ENCODE data around the gene CSTB. TPM values are rescaled to one million over a fixed set of nuclear protein-coding genes. Genes with fewer than 3 reads are reported as not detected.

Gene CSTB
- total RNA-seq, 1 donor from 2014 or later, result 27.9 TPM

DNA sequence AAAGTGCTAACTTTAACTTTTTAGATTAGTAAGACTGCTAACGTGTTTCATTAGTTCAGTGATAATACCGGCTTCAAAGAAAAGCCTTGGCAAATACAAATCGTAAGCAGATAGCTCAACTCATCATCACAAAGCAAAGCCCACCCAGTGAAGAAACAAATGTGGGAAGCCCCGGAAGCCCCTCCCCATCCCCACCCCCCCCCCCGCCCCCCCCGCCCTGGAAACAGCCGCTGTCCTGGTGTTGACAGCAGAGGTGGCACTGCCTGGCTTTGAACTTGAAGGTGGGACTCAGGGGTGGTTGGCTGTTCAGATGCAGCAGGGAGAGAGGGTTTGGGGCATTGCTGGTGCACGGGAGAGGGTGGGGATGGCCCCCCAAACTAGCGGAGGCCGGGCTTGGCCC is 43.0 kb downstream of the CSTB start:
- Histone ChIP-seq H3K27me3 (ENCODE audit: control insufficient read depth, insufficient read depth, low read length) (no peaks in the 10 kb centered on the region), H3K4me3 (ENCODE audit: low read depth, low read length) (no peak overlapping the region), H3K36me3 (ENCODE audit: control insufficient read depth, insufficient read depth, low read length) (peaks cover 1% of the 10 kb centered on the region)
- TF ChIP-seq, protein P1, sequence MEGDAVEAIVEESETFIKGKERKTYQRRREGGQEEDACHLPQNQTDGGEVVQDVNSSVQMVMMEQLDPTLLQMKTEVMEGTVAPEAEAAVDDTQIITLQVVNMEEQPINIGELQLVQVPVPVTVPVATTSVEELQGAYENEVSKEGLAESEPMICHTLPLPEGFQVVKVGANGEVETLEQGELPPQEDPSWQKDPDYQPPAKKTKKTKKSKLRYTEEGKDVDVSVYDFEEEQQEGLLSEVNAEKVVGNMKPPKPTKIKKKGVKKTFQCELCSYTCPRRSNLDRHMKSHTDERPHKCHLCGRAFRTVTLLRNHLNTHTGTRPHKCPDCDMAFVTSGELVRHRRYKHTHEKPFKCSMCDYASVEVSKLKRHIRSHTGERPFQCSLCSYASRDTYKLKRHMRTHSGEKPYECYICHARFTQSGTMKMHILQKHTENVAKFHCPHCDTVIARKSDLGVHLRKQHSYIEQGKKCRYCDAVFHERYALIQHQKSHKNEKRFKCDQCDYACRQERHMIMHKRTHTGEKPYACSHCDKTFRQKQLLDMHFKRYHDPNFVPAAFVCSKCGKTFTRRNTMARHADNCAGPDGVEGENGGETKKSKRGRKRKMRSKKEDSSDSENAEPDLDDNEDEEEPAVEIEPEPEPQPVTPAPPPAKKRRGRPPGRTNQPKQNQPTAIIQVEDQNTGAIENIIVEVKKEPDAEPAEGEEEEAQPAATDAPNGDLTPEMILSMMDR (IDR thresholded peaks at IDR 0.05; ENCODE audit: insufficient read depth, low read length, poor library complexity, severe bottlenecking), result no peak
- DNase-seq (ENCODE audit: low read depth), result no peak

- DNase-seq (ENCODE audit: low read depth), result no peak
- TF ChIP-seq, protein P1 (IDR thresholded peaks at IDR 0.05; ENCODE audit: insufficient read depth, low read length, poor library complexity, severe bottlenecking), result no peak
- H3K27me3 ChIP-seq (ENCODE audit: control insufficient read depth, insufficient read depth, low read length), result no peaks in the 10 kb centered on the region
- H3K36me3 ChIP-seq (ENCODE audit: control insufficient read depth, insufficient read depth, low read length), result peaks cover 1% of the 10 kb centered on the region
- no peak overlapping the region for H3K4me3 ChIP-seq (ENCODE audit: low read depth, low read length)
These were observed 44.0 kb downstream of the CSTB start for GRCh38 chr21:43731891-43732711.

GRCh38 chr21:43731476-43731875 is 44.6 kb downstream of the CSTB start:
- H3K27me3 ChIP-seq (ENCODE audit: control insufficient read depth, insufficient read depth, low read length), result no peaks in the 10 kb centered on the region
- TF ChIP-seq, protein P1 (IDR thresholded peaks at IDR 0.05; ENCODE audit: insufficient read depth, low read length, poor library complexity, severe bottlenecking), result no peak
- DNase-seq (ENCODE audit: low read depth), result no peak
- no peak overlapping the region for H3K4me3 ChIP-seq (ENCODE audit: low read depth, low read length)
- H3K36me3 ChIP-seq (ENCODE audit: control insufficient read depth, insufficient read depth, low read length), result no peaks in the 10 kb centered on the region

DNA sequence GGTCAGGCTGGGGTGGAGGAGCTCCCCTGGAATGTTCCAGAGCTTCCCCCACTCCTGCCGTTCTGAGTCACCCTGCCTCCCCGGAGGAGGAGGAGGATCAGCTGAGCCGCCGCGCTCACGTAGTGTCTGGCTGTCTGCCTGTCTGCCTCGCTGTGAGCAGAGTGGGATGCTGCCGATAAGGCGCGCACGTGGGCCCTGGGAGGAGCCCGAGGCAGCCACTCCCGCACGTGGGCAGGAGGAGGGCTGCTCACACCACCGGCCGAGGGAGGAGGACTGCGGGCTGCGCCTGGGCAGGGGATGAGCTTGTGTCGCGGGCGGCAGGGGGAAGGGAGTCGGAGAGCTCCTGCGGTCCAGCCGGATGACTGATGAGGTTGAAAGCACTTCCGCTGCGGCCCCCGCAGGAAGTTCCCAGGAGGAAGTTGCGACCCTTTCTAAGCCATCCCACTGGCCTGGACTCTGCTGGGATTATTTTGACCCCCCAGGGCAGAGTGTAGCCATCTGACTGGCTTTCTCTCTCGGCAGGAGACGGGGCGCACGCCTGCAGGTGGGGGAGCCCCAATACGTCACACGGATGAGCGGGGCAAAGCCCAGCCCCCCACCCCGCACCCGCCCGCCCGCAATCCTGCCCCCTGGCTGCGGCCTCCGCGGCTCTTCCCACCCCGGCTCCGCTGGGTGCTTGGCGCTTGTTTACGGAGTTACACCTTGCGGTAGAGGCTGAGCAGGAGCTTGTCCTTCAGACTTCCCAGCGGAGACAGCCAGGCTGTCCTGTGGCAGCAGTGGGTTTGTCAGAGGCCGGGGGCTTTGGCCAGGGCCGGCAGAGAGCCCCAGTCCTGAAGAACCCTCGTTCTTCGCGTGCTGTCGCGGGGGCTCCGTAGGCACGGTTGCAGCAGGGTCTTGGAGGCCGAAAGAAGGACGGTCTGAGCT is 47.4 kb downstream of the CSTB start:
- peak; percentile 95 for DNase-seq (ENCODE audit: low read depth)
- TF ChIP-seq, protein P1 (IDR thresholded peaks at IDR 0.05; ENCODE audit: insufficient read depth, low read length, poor library complexity, severe bottlenecking), result peak; percentile 51
- Histone ChIP-seq H3K27me3 (ENCODE audit: control insufficient read depth, insufficient read depth, low read length) (no peaks in the 10 kb centered on the region), H3K36me3 (ENCODE audit: control insufficient read depth, insufficient read depth, low read length) (no peaks in the 10 kb centered on the region), H3K4me3 (ENCODE audit: low read depth, low read length) (peak overlapping the region; percentile 31)

DNA sequence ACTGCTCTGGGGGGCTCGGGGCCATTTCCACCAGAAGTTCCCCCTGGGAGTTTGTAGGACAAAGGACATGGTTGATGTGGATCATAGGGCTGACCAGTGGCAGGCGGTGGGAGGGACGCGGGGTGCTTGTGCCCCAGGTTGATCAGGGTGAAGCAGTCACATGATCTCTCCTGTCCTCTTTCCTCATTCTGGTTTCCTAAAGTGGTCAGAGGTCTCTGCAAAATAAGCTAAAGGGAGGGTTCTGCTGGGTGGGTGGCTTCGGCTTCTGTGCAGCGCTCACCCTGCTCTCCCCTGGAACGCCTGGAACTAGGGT is 48.0 kb downstream of the CSTB start:
- Histone ChIP-seq H3K36me3 (ENCODE audit: control insufficient read depth, insufficient read depth, low read length) (peaks cover 2% of the 10 kb centered on the region), H3K27me3 (ENCODE audit: control insufficient read depth, insufficient read depth, low read length) (no peaks in the 10 kb centered on the region), H3K4me3 (ENCODE audit: low read depth, low read length) (no peak overlapping the region)
- DNase-seq (ENCODE audit: low read depth), result no peak
- TF ChIP-seq, protein P1 (IDR thresholded peaks at IDR 0.05; ENCODE audit: insufficient read depth, low read length, poor library complexity, severe bottlenecking), result no peak
